IMR-90 (cell line): ENCODE measurements around the gene GCH1. TPM values are rescaled to one million over a fixed set of nuclear protein-coding genes. Genes with fewer than 3 reads are reported as not detected.

ENCODE experiments used
- ATAC-seq: fragments of 200-7000 bp; cut with Tn5 transposase; 2 replicates; pipeline ENCODE4 v1.9.1; 2020; ENCODE audit warnings: low read depth, mild to moderate bottlenecking, moderate library complexity
- BruUV-seq: library from RNA; stranded (reverse); fragments of 400-500 nt; replicated peaks from 2 replicates; lab custom pipeline; 2021; lab: Mats Ljungman, UMichigan
- CTCF ChIA-PET: fragments of 300-600 bp; formaldehyde crosslinking; extraction: SDS; loops from one replicate; lab custom pipeline; 2021; ENCODE audit warnings: antibody characterized with exemption; lab: Yijun Ruan, JAX
- POLR2A ChIA-PET: fragments of 300-600 bp; sonication (Branson Sonifier 250); formaldehyde crosslinking; loops from one replicate; lab custom pipeline; 2022; ENCODE audit warnings: antibody characterized with exemption; ENCODE audit not compliant: unreplicated experiment; lab: Charles Lee
- DNase-seq: peaks from one replicate; pipeline ENCODE4 v3.0.0; 2013
- H2AFZ ChIP-seq: replicated peaks from 2 replicates; pipeline ENCODE3; 2013; ENCODE audit warnings: low read length, mild to moderate bottlenecking; ENCODE audit not compliant: poor library complexity
- H2AK5ac ChIP-seq: 2 replicates; pipeline ENCODE4 v1.6.1; 2013; ENCODE audit warnings: low read depth, low read length, inconsistent platforms
- H2AK9ac ChIP-seq: replicated peaks from 2 replicates; pipeline ENCODE3; 2013; ENCODE audit warnings: mild to moderate bottlenecking, low read depth, low read length, moderate library complexity; ENCODE audit not compliant: poor library complexity
- H2BK120ac ChIP-seq: 2 replicates; pipeline ENCODE4 v1.6.1; 2013; ENCODE audit warnings: low read depth, low read length, inconsistent platforms
- H2BK15ac ChIP-seq: 3 replicates; pipeline ENCODE4 v1.6.1; 2013; ENCODE audit warnings: low read depth, low read length, inconsistent platforms
- H2BK20ac ChIP-seq: 2 replicates; pipeline ENCODE4 v1.6.1; 2013; ENCODE audit warnings: low read depth, mild to moderate bottlenecking, inconsistent platforms, low read length, moderate library complexity
- H2BK5ac ChIP-seq: 2 replicates; pipeline ENCODE4 v1.6.1; 2013; ENCODE audit warnings: mild to moderate bottlenecking, low read depth, low read length, inconsistent platforms; ENCODE audit not compliant: poor library complexity, severe bottlenecking
- H3K14ac ChIP-seq: replicated peaks from 2 replicates; pipeline ENCODE4 v1.6.1; 2013; ENCODE audit warnings: low read depth, low read length, inconsistent platforms
- H3K18ac ChIP-seq: 2 replicates; pipeline ENCODE4 v1.6.1; 2013; ENCODE audit warnings: low read depth, low read length, control low read depth
- H3K23ac ChIP-seq: 2 replicates; pipeline ENCODE4 v1.6.1; 2013; ENCODE audit warnings: low read depth, low read length, inconsistent platforms
- H3K27ac ChIP-seq: 2 replicates; pipeline ENCODE4 v1.5.1; 2013; ENCODE audit warnings: mild to moderate bottlenecking, control low read depth, low read length; ENCODE audit not compliant: insufficient read depth
- H3K27me3 ChIP-seq: 2 replicates; pipeline ENCODE4 v1.6.1; 2013; ENCODE audit warnings: low read length; ENCODE audit not compliant: control insufficient read depth, insufficient read depth
- H3K36me3 ChIP-seq: 2 replicates; pipeline ENCODE4 v1.6.1; 2013; ENCODE audit warnings: low read length, mixed read lengths; ENCODE audit not compliant: control insufficient read depth, insufficient read depth
- H3K4ac ChIP-seq: 2 replicates; pipeline ENCODE4 v1.6.1; 2013; ENCODE audit warnings: low read depth, low read length, inconsistent platforms
- H3K4me1 ChIP-seq: 2 replicates; pipeline ENCODE4 v1.6.1; 2013; ENCODE audit warnings: low read length, mixed read lengths; ENCODE audit not compliant: control insufficient read depth, insufficient read depth
- H3K4me2 ChIP-seq: 2 replicates; pipeline ENCODE4 v1.6.1; 2013; ENCODE audit warnings: low read depth, mild to moderate bottlenecking, control low read depth, low read length, moderate library complexity
- H3K4me3 ChIP-seq: 2 replicates; pipeline ENCODE4 v1.5.1; 2013; ENCODE audit warnings: low read depth, mild to moderate bottlenecking, control low read depth, low read length, moderate library complexity; ENCODE audit not compliant: insufficient read depth
- H3K56ac ChIP-seq: 2 replicates; pipeline ENCODE4 v1.6.1; 2013; ENCODE audit warnings: low read length, inconsistent platforms; ENCODE audit not compliant: insufficient read depth; ENCODE audit errors: extremely low read depth
- H3K79me1 ChIP-seq, 2 experiments: 2 replicates each; pipeline ENCODE4 v1.6.1; 2013; ENCODE audit warnings: low read length in 2 of 2, inconsistent platforms in 1 of 2, low read depth in 1 of 2
- H3K9ac ChIP-seq: 2 replicates; pipeline ENCODE4 v1.6.1; 2013; ENCODE audit warnings: low read depth, low read length, control low read depth
- H3K9me1 ChIP-seq: 2 replicates; pipeline ENCODE4 v1.6.1; 2013; ENCODE audit warnings: low read length, inconsistent platforms; ENCODE audit not compliant: insufficient read depth
- H3K9me3 ChIP-seq: 2 replicates; pipeline ENCODE4 v1.6.1; 2013; ENCODE audit warnings: low read length; ENCODE audit not compliant: control insufficient read depth, insufficient read depth
- H4K20me1 ChIP-seq: 2 replicates; pipeline ENCODE4 v1.6.1; 2013; ENCODE audit warnings: low read length, inconsistent platforms; ENCODE audit not compliant: insufficient read depth
- H4K5ac ChIP-seq: 2 replicates; pipeline ENCODE4 v1.6.1; 2013; ENCODE audit warnings: mild to moderate bottlenecking, low read depth, low read length, control low read depth
- H4K8ac ChIP-seq, 2 experiments: 2 replicates each; pipeline ENCODE4 v1.6.1; 2013; ENCODE audit warnings: low read depth in 2 of 2, low read length in 2 of 2, control low read depth in 1 of 2, inconsistent platforms in 1 of 2
- H4K91ac ChIP-seq: 2 replicates; pipeline ENCODE4 v1.6.1; 2013; ENCODE audit warnings: low read depth, low read length, inconsistent platforms; ENCODE audit not compliant: insufficient read depth
- BHLHE40 ChIP-seq: fragments of 150-350 bp; IDR thresholded peaks from 2 replicates; pipeline ENCODE4 v1.6.1; 2016; ENCODE audit warnings: mild to moderate bottlenecking, low read depth, low read length
- CEBPB ChIP-seq: IDR thresholded peaks from 2 replicates; pipeline ENCODE4 v1.6.1; 2012; ENCODE audit warnings: low read depth, low read length, improper control_type of control experiment
- CHD1 ChIP-seq: IDR thresholded peaks from 2 replicates; pipeline ENCODE4 v1.6.1; 2012; ENCODE audit warnings: low read depth, low read length, improper control_type of control experiment
- CTCF ChIP-seq: conservative IDR thresholded peaks from 2 replicates; pipeline ENCODE4 v1.5.1; 2012; ENCODE audit warnings: mild to moderate bottlenecking, low read depth, low read length, improper control_type of control experiment
- ELK1 ChIP-seq: fragments of 150-350 bp; IDR thresholded peaks from 2 replicates; pipeline ENCODE4 v1.6.1; 2016; ENCODE audit warnings: low read depth, mild to moderate bottlenecking, low read length, moderate library complexity, borderline replicate concordance
- FOS ChIP-seq: fragments of 150-350 bp; IDR thresholded peaks from 2 replicates; pipeline ENCODE4 v1.6.1; 2016; ENCODE audit warnings: low read depth, low read length
- MAFK ChIP-seq: IDR thresholded peaks from 2 replicates; pipeline ENCODE4 v1.6.1; 2012; ENCODE audit warnings: low read depth, low read length, improper control_type of control experiment
- MAZ ChIP-seq: IDR thresholded peaks from 2 replicates; pipeline ENCODE4 v1.6.1; 2012; ENCODE audit warnings: low read depth, mild to moderate bottlenecking, low read length, improper control_type of control experiment, moderate library complexity, borderline replicate concordance
- NFE2L2 ChIP-seq: fragments of 150-350 bp; IDR thresholded peaks from 2 replicates; pipeline ENCODE4 v1.6.1; 2016; ENCODE audit warnings: low read depth, mild to moderate bottlenecking, low read length
- POLR2A ChIP-seq: IDR thresholded peaks from 2 replicates; pipeline ENCODE4 v1.6.1; 2012; ENCODE audit warnings: mild to moderate bottlenecking, low read depth, low read length
- RAD21 ChIP-seq: IDR thresholded peaks from 2 replicates; pipeline ENCODE4 v1.6.1; 2012; ENCODE audit warnings: low read length, improper control_type of control experiment
- RCOR1 ChIP-seq: IDR thresholded peaks from 2 replicates; pipeline ENCODE4 v1.6.1; 2012; ENCODE audit warnings: mild to moderate bottlenecking, low read length, improper control_type of control experiment; ENCODE audit not compliant: insufficient replicate concordance
- RFX5 ChIP-seq: IDR thresholded peaks from 2 replicates; pipeline ENCODE4 v1.8.0; 2012; ENCODE audit warnings: low read depth, mild to moderate bottlenecking, low read length, moderate library complexity
- SMC3 ChIP-seq: fragments of 150-350 bp; IDR thresholded peaks from 2 replicates; pipeline ENCODE4 v1.6.1; 2016; ENCODE audit warnings: low read depth, mild to moderate bottlenecking, antibody characterized with exemption, low read length, moderate library complexity
- USF2 ChIP-seq: fragments of 150-350 bp; IDR thresholded peaks from 2 replicates; pipeline ENCODE4 v1.6.1; 2017; ENCODE audit warnings: mild to moderate bottlenecking, antibody characterized with exemption, low read length, low read depth
- WGBS, 2 experiments: methylation state at CpG; one replicate each; pipeline versions ENCODE4 v1.1.5 to v1.1.7; 2013; ENCODE audit warnings: missing lambda C conversion rate in 2 of 2; ENCODE audit not compliant: insufficient read length in 1 of 2; ENCODE audit errors: extremely low coverage in 2 of 2; 5-methylcytosine and 5-hydroxymethylcytosine counted together
- dilution Hi-C: fragments of 300-500 bp; cut with HindIII; formaldehyde crosslinking; loops from one replicate; pipeline ENCODE4 v1.14.3; 2018; ENCODE audit warnings: low sequenced_read_pairs; ENCODE audit not compliant: unreplicated experiment
- in situ Hi-C: fragments of 300-500 bp; cut with MboI; formaldehyde crosslinking; loops from 3 replicates; pipeline ENCODE4 v1.14.3; 2019; ENCODE audit warnings: low sequenced_read_pairs, inconsistent platforms, mixed read lengths
- intact Hi-C: fragments of 100-400 bp; cut with micrococcal nuclease; formaldehyde crosslinking; loops from 2 replicates; pipeline ENCODE4 v1.10.0; 2022
- polyA plus RNA-seq, 3 experiments: library from polyadenylated mRNA; depleted of rRNA; stranded (reverse); fragments of >200 nt; gene quantifications; 2 replicates each; pipeline ENCODE4 v1.2.3, GENCODE V29; 2012; ENCODE audit warnings: low replicate concordance in 1 of 3
- total RNA-seq: library from RNA; depleted of rRNA; stranded (reverse); fragments of >200 nt; gene quantifications from 2 replicates; pipeline ENCODE4 v1.2.3, GENCODE V29; 2012

GCH1 gene
- total and polyA plus RNA-seq, 2 of the 4 experiments (the other 2 are of a cell fraction): 0.54 to 0.74 TPM

GRCh38 chr14:54804538-54805041 is 98.0 kb downstream of the GCH1 start:
- Histone ChIP-seq H3K14ac (no peak overlapping the region), H2AK9ac (no peak overlapping the region), H3K4me1 (peaks cover 3% of the 10 kb centered on the region; the same call in 1 of the 2 replicates), H3K79me1 (no peaks in the 10 kb centered on the region; a peak in 1 of 4 replicates), H4K8ac (no peak overlapping the region), H3K9me3 (no peaks in the 10 kb centered on the region), H3K23ac (no peak overlapping the region), H2BK5ac (no peak overlapping the region), H4K20me1 (no peaks in the 10 kb centered on the region), H2BK120ac (no peak overlapping the region), H2AFZ (peak overlapping the region; percentile 59), H4K5ac (no peak overlapping the region), H3K4me3 (no peak overlapping the region), H3K56ac (no peak overlapping the region), H4K91ac (no peak overlapping the region), H3K18ac (no peak overlapping the region), H2BK15ac (no peak overlapping the region), H3K9me1 (0 out of 2 replicates have a peak, but pooled peaks cover 3% of the 10 kb centered on the region), H3K27me3 (no peaks in the 10 kb centered on the region; the same call in 1 of the 2 replicates), H2AK5ac (no peak overlapping the region), H3K4me2 (no peak overlapping the region), H3K36me3 (no peaks in the 10 kb centered on the region), H2BK20ac (no peak overlapping the region), H3K9ac (no peak overlapping the region), H3K27ac (no peak overlapping the region), H3K4ac (no peak overlapping the region)
- TF ChIP-seq NFE2L2 (no peak), ELK1 (no peak), CEBPB (no peak), MAZ (no peak), RCOR1 (no peak), RFX5 (no peak), RAD21 (no peak), CHD1 (no peak), MAFK (no peak), FOS (no peak), BHLHE40 (no peak), SMC3 (no peak), CTCF (no peak), USF2 (no peak), POLR2A (no peak)
- CTCF ChIA-PET: interaction anchor here (0.6 to 1.4 kb wide), 7 partner anchors 10 to 295 kb away, joined by 3 to 6 read pairs (median 5); partner anchors contain the start of gene CGRRF1
- in situ Hi-C loops (loop anchor here (10.0 kb wide), 1 partner anchor 250 kb away; no protein-coding TSS in a partner anchor), intact Hi-C loops (loop anchor here (5.0 kb wide), 2 partner anchors 297 to 437 kb away; partner anchors contain the start of gene CGRRF1), dilution Hi-C loops (no loop called here)
- POLR2A ChIA-PET: no interaction called here
- no TSS peak for BruUV-seq
- ATAC-seq (no peak), DNase-seq (no peak)
- 100% methylated on average over 2 of the region's 16 CpGs; no CpG with 5 or more reads in 1 of the 2 experiments for whole genome bisulfite sequencing, 2 experiments
